ENCODE results near the gene GRK5.

GRK5 gene

DNA sequence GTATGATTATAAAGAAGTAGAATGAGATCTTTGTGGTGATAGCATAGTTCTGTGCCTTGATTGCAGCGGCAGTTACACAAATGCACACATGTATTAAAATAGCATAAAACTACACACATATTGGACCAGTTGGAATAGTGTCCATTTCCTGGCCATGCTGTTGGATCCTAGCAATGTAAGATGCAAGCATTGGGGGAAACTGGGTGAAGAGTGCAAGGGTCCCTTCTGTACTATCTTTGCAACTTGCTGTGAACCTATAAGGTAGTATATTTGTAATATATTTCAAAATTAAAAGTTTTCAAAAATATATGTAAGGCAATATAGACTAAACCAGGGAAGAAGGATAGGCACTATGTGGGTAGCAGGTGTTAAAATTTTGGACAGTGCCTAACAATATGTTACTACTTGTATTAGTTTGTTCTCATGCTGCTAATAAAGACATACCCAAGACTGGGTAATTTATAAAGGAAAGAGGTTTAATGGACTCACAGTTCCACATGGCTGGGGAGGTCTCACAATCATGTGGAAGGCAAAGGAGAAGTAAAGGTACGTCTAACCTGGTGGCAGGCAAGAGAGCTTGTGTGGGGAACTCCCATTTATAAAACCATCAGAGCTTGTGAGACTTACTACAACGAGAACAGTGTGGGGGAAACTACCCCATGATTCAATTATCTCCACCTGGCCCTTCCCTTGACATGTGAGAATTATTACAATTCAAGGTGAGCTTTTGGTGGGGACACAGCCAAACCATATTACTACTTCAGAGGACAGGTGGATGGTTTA lies 263.7 kb downstream of the GRK5 start:
- DNase-seq (ENCODE audit: low read depth in 2 of 2, low spot score in 1 of 2): no peak

GRCh38 chr10:119473771-119474170 lies 266.4 kb downstream of the GRK5 start:
- DNase-seq (ENCODE audit: low read depth in 2 of 2, low spot score in 1 of 2): no peak

DNA sequence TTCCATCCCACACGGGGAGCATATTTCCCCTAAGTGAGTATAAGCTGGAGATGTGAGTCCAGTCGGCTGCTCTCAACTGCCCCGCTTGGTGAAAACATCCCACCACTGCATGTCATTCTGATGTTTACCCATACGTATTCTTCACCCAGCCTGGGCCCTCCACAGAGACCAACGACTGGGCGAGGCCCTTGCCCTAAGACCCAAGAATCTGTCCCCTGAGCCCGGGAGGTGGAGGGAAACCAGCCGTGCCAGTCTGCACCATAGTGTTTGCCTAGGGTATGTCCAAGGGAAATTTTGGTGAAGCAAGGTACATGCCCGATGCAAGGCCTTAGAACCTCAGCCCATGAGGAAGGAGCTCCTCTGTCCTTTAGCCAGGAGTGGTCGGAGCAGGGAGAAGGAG lies 267.2 kb downstream of the GRK5 start:
- no peak for DNase-seq (ENCODE audit: low read depth in 2 of 2, low spot score in 1 of 2)

GRCh38 chr10:119477444-119477843 lies 270.1 kb downstream of the GRK5 start:
- DNase-seq (ENCODE audit: low read depth in 2 of 2, low spot score in 1 of 2): no peak

DNA sequence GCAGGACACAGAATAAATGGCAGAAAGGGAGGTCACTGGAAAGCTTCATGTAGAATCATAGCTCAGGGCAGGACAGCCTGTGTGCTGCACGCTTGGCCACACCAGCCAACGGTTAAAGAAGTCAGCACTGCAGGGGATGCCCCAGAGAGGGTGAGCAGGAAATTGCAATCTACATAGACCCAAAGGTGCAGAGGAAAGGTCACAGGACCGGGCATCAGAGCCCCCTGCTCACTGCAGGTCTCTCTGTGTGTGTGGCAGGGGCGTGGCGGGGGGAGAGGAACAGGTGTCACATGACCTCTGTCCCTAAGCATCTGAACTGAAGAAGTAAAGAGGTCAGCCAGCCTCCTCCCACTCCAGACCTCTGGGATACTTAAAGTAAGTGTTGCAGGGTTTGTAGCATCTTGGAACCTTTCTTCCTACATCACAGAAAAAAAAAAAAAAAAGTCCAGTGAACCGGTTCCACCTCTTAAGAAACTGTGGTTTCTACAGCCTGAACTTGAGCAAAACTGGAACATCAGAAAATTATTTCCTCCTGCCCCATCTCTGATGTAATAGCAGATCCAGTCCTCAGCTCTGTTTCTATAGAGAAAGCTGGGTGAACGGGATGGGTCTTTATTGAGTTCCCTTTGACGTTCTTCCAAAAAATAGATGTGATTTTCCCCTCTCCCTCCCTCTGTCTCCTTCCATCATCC lies 270.9 kb downstream of the GRK5 start:
- no peak for DNase-seq (ENCODE audit: low read depth in 2 of 2, low spot score in 1 of 2)

- no peak for DNase-seq (ENCODE audit: low read depth in 2 of 2, low spot score in 1 of 2)
These were observed 271.5 kb downstream of the GRK5 start for GRCh38 chr10:119478811-119479341.

- DNase-seq (ENCODE audit: low read depth in 2 of 2, low spot score in 1 of 2): no peak
These were observed 272.2 kb downstream of the GRK5 start for GRCh38 chr10:119479532-119479931.

DNA sequence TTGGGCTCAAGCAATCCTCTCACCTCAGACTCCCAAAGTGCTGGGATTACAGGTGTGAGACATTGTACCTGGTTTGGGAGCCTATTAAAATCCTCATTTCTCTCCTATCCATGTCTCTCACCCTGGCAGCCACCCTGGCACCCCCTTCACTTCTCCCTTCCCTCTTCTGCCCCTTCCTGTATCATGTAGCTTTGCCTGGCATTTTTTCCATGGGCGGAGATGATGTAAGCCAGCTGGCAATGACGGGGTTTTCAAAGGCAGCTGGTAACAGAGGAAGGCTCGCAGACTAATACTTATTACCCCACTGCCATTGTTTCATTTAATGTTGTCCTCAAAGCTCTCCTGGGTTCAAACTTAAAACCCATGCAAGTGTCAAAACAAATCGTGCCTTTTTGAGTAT lies 273.3 kb downstream of the GRK5 start:
- DNase-seq (ENCODE audit: low read depth in 2 of 2, low spot score in 1 of 2): no peak

DNA sequence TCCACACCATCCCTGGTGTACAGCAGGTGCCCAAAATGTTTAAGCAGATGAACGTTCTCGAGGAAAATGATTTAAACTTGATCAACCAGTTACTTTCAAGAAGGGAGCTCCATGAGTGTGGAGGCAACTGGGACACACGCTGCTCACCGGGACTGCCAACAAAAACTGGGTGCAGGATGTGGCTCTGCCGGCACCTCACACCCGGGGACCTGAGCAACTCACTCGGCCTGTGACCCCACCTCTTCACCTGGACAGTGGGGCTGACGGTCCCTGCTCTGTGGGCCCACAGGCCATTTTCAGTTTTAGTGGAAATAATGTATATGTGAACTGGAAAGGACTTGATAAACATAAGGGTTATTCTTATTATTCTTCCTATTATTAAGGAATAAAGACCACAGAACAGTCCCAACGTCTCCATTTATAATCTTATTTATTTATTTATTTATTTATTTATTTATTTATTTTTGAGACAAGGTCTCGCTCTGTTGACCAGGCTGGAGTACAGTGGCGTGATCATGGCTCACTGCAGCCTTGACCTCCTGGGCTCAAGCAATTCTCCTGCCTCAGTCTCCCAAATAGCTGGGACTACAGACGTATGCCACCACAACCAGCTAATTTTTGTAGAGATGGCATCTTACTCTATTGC lies 274.5 kb downstream of the GRK5 start:
- DNase-seq (ENCODE audit: low read depth in 2 of 2, low spot score in 1 of 2): no peak

- DNase-seq (ENCODE audit: low read depth in 2 of 2, low spot score in 1 of 2): no peak
These were observed 275.6 kb downstream of the GRK5 start for GRCh38 chr10:119483001-119483400.

DNA sequence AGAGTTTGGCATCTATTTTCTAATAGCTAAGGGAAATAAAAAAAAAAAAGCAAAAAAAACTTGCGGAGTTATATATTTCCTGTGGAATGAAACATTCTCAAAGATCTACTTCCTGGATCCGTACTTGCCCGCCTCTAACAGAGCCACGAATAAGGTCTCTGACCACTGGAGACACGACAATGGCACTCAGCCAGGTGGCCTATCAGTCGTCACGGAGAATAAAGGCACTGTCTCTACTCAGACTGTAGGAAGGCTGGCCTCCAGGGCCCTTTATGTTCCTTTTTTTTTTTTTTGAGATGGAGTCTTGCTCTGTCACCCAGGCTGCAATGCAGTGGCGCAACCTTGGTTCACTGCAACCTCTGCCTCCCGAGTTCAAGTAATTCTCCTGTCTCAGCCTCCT lies 276.5 kb downstream of the GRK5 start:
- DNase-seq (ENCODE audit: low read depth in 2 of 2, low spot score in 1 of 2): no peak

GRCh38 chr10:119488675-119489074 lies 281.3 kb downstream of the GRK5 start:
- no peak for DNase-seq (ENCODE audit: low read depth in 2 of 2, low spot score in 1 of 2)

DNA sequence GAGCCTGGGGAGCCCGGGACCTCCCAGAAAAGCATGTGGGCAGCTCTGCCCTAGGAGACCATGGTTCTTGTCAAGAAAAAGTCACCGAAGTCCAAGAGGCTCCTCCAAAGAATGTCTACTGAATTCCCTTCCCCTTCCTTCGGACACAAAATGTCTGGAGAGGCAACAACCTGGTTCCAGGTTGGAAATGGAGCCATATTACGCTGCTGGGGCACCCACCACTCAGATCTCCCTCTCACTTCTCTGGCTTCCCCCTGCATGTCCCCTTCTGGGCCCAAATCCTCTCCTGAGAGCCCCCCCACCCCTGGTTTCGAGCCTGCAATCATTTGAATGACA lies 282.6 kb downstream of the GRK5 start:
- no peak for DNase-seq (ENCODE audit: low read depth in 2 of 2, low spot score in 1 of 2)

GRCh38 chr10:119491966-119492757 lies 284.8 kb downstream of the GRK5 start:
- DNase-seq (ENCODE audit: low read depth in 2 of 2, low spot score in 1 of 2): no peak

DNA sequence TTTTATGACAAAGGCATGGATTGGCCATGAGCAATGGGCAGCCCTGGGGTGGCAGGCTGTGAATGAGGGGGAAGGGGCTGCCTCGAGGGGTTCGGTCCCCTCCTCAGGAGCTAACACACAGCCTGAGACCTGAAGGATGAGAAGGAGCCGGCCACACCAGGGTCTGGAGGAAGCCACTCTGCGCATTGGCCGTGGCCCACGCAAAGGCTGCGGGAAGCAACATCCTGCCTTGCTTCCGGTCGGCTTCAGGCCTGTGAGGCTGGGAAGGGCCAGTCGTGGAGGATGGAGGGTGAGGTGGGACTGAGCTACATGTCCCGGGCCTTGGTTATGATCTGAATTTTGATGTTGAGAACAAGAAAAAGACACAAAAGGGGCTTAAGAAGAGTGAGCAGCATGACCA lies 285.8 kb downstream of the GRK5 start:
- DNase-seq (ENCODE audit: low read depth in 2 of 2, low spot score in 1 of 2): no peak

GRCh38 chr10:119494236-119495020 lies 287.1 kb downstream of the GRK5 start:
- no peak for DNase-seq (ENCODE audit: low read depth in 2 of 2, low spot score in 1 of 2)

- no peak for DNase-seq (ENCODE audit: low read depth in 2 of 2, low spot score in 1 of 2)
These were observed 287.7 kb downstream of the GRK5 start for GRCh38 chr10:119495021-119495505.

DNA sequence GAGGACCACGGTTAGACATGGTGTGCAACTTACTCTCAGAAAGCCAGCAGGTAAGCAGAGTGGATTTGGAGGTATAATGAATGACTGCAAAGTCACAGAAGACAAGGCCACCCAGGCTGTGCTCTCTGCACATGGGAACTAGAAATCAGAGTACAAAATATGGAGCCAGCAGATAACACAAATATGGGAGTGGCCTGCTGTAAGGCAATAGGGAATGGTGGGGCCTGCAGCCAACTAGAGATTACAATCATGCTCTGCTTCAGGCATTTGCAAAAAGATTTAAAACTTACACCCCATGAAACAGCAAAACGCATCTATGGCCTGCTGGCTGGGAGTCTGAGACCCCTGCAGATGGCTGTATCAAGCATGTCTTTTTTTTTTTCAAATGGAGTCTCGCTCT lies 288.2 kb downstream of the GRK5 start:
- no peak for DNase-seq (ENCODE audit: low read depth in 2 of 2, low spot score in 1 of 2)

- DNase-seq (ENCODE audit: low read depth in 2 of 2, low spot score in 1 of 2): no peak
These were observed 288.9 kb downstream of the GRK5 start for GRCh38 chr10:119496273-119496672.

DNA sequence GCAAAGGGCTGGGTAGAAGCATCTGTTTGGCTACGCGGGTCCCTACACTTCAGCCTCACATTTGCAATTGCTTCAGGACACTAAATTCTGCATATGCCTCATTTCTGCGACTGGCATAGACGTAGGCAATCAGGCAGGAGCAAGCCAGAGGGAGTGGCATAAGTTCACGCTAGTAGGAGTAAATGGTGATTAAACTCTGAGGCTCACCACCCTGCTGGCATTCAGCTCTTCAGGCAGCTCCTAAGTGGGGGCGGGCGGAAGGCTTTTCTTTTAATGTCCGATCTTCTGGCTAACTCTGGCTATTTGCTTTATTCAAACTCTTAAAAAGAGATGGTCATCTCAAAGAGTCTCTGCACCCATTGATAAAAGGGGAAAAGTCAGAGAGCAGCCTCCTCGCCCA lies 289.9 kb downstream of the GRK5 start:
- DNase-seq (ENCODE audit: low read depth in 2 of 2, low spot score in 1 of 2): no peak

Measured in stimulated activated CD8-positive, alpha-beta memory T cell treated with anti-CD3 and anti-CD28 coated beads, Interleukin-4, amount 100 ng/mL, for 4 hours (primary cell).